HepG2 (cell line): ENCODE measurements around the gene PTGES. TPM values are rescaled to one million over a fixed set of nuclear protein-coding genes. Genes with fewer than 3 reads are reported as not detected.

Source experiments
- ATAC-seq: fragments of 200-7000 bp; cut with Tn5 transposase; 3 replicates; pipeline ENCODE4 v1.9.1; 2020; ENCODE audit warnings: mild to moderate bottlenecking, moderate library complexity
- BruUV-seq: library from RNA; stranded (reverse); fragments of 400-500 nt; replicated peaks from 2 replicates; lab custom pipeline; 2021; lab: Mats Ljungman, UMichigan
- CTCF ChIA-PET: fragments of 300-600 bp; formaldehyde crosslinking; extraction: SDS; loops from one replicate; lab custom pipeline; 2021; ENCODE audit warnings: low total read pairs, inconsistent platforms, low intra/inter-chr PET ratio; lab: Yijun Ruan, JAX
- POLR2A ChIA-PET: fragments of 350-600 bp; sonication (Branson Sonifier 250); formaldehyde crosslinking; loops from one replicate; lab custom pipeline; 2020; ENCODE audit warnings: antibody characterized with exemption, inconsistent platforms; lab: Yijun Ruan, JAX
- DNase-seq: peaks from one replicate; pipeline ENCODE4 v3.0.0-alpha.2; 2015; ENCODE audit warnings: low spot score
- FAIRE-seq: peaks from 3 replicates; lab custom pipeline; 2011; peaks lifted over from hg19 to GRCh38; lab: Jason Lieb, UNC
- H2AFZ ChIP-seq: one replicate; pipeline ENCODE4 v1.6.1; 2011; ENCODE audit warnings: low read length, inconsistent platforms
- H3K27ac ChIP-seq: fragments of 300-600 bp; 3 replicates; pipeline ENCODE4 v1.8.0; 2011; ENCODE audit warnings: mixed run types, mild to moderate bottlenecking, mixed read lengths, low read length, inconsistent platforms; ENCODE audit not compliant: insufficient read depth; ENCODE audit errors: extremely low read length
- H3K27me3 ChIP-seq, 2 experiments: fragments of 200-600 bp in 1 of 2; 2 replicates in 1 of 2; 3 replicates in 1 of 2; pipeline versions ENCODE4 v1.6.0 to v1.8.0; 2011; ENCODE audit warnings: low read length in 2 of 2, mild to moderate bottlenecking in 2 of 2, moderate library complexity in 2 of 2, inconsistent platforms in 1 of 2; ENCODE audit not compliant: insufficient read depth in 2 of 2, control insufficient read depth in 1 of 2
- H3K36me3 ChIP-seq, 2 experiments: fragments of 200-600 bp in 1 of 2; replicated peaks in 1 of 2; 2 replicates in 1 of 2; 3 replicates in 1 of 2; pipeline versions ENCODE4 v1.5.1 to v1.8.0; 2011; ENCODE audit warnings: low read length in 2 of 2, inconsistent platforms in 1 of 2; ENCODE audit not compliant: insufficient read depth in 2 of 2, control insufficient read depth in 1 of 2
- H3K4me1 ChIP-seq: 2 replicates; pipeline ENCODE4 v1.5.1; 2012; ENCODE audit warnings: low read length, inconsistent platforms; ENCODE audit not compliant: insufficient read depth
- H3K4me2 ChIP-seq: 2 replicates; pipeline ENCODE4 v1.6.0; 2011; ENCODE audit warnings: low read depth, low read length, inconsistent platforms
- H3K4me3 ChIP-seq, 3 experiments: fragments of 200-600 bp in 1 of 3; sonication (generic), shearing (Covaris generic) in 1 of 3; replicated peaks in 1 of 3; 2 replicates each; pipeline ENCODE4 v1.5.1; 2011 to 2016; ENCODE audit warnings: low read length in 3 of 3, inconsistent platforms in 2 of 3, low read depth in 2 of 3, mild to moderate bottlenecking in 2 of 3, control low read depth in 1 of 3, mixed read lengths in 1 of 3; ENCODE audit not compliant: insufficient read depth in 1 of 3
- H3K79me2 ChIP-seq: one replicate; pipeline ENCODE4 v1.6.1; 2011; ENCODE audit warnings: low read length, inconsistent platforms; ENCODE audit not compliant: insufficient read depth
- H3K9ac ChIP-seq: 2 replicates; pipeline ENCODE4 v1.6.0; 2011; ENCODE audit warnings: mild to moderate bottlenecking, low read depth, low read length, inconsistent platforms; ENCODE audit not compliant: insufficient read depth
- H3K9me3 ChIP-seq: 2 replicates; pipeline ENCODE4 v1.5.1; 2012; ENCODE audit warnings: mild to moderate bottlenecking, low read length
- H4K20me1 ChIP-seq: 2 replicates; pipeline ENCODE4 v1.6.0; 2011; ENCODE audit warnings: inconsistent platforms, mild to moderate bottlenecking, low read length, moderate library complexity; ENCODE audit not compliant: insufficient read depth
- AGO2 ChIP-seq: fragments of 200-400 bp; formaldehyde crosslinking; optimal IDR thresholded peaks from 2 replicates; pipeline ENCODE3; 2017; ENCODE audit warnings: mild to moderate bottlenecking, low read depth, low read length, moderate library complexity
- HBP1 ChIP-seq: IDR thresholded peaks from 2 replicates; pipeline ENCODE4 v1.6.1; 2016; ENCODE audit warnings: low read depth, control low read depth
- HNRNPK ChIP-seq: fragments of 200-400 bp; formaldehyde crosslinking; IDR thresholded peaks from 2 replicates; pipeline ENCODE4 v1.6.1; 2018; ENCODE audit warnings: low read length, low read depth, moderate library complexity, mild to moderate bottlenecking; ENCODE audit not compliant: poor library complexity, severe bottlenecking
- MAFK ChIP-seq, 2 experiments: IDR thresholded peaks in 1 of 2; conservative IDR thresholded peaks in 1 of 2; 2 replicates each; pipeline ENCODE4 v1.6.1; 2011; ENCODE audit warnings: improper control_type of control experiment in 2 of 2, low read length in 2 of 2
- NCOA1 ChIP-seq: sonication (generic); formaldehyde crosslinking; IDR thresholded peaks from 2 replicates; pipeline ENCODE4 v1.9.0; 2021; ENCODE audit warnings: missing genetic modification reagents
- NFAT5 ChIP-seq: sonication (generic); formaldehyde crosslinking; IDR thresholded peaks from 2 replicates; pipeline ENCODE4 v1.4.0; 2020; ENCODE audit warnings: missing genetic modification reagents
- SIX4 ChIP-seq: sonication (generic); formaldehyde crosslinking; IDR thresholded peaks from 2 replicates; pipeline ENCODE4 v1.4.0; 2020; ENCODE audit warnings: missing genetic modification reagents
- YY1 ChIP-seq: IDR thresholded peaks from 2 replicates; pipeline ENCODE4 v1.6.1; 2011; ENCODE audit warnings: low read length, low read depth, moderate library complexity, mild to moderate bottlenecking; ENCODE audit not compliant: insufficient read depth, insufficient replicate concordance
- ZNF296 ChIP-seq: sonication (generic); formaldehyde crosslinking; conservative IDR thresholded peaks from 2 replicates; pipeline ENCODE4 v1.5.0; 2020; ENCODE audit warnings: mild to moderate bottlenecking, missing genetic modification reagents
- ZNF329 ChIP-seq: sonication (generic); formaldehyde crosslinking; IDR thresholded peaks from 2 replicates; pipeline ENCODE4 v1.9.0; 2021; ENCODE audit warnings: low read depth, mild to moderate bottlenecking, missing genetic modification reagents
- ZNF660 ChIP-seq: sonication (generic); formaldehyde crosslinking; IDR thresholded peaks from 2 replicates; pipeline ENCODE4 v1.5.1; 2020; ENCODE audit warnings: mild to moderate bottlenecking, low read depth, missing genetic modification reagents, borderline replicate concordance
- ZNF704 ChIP-seq: sonication (generic); formaldehyde crosslinking; IDR thresholded peaks from 2 replicates; pipeline ENCODE4 v1.8.1; 2023; ENCODE audit warnings: mild to moderate bottlenecking, inconsistent platforms, moderate library complexity, missing genetic modification reagents, borderline replicate concordance
- ZNF747 ChIP-seq: sonication (generic); formaldehyde crosslinking; IDR thresholded peaks from 2 replicates; pipeline ENCODE4 v1.8.1; 2023; ENCODE audit warnings: missing genetic modification reagents, mild to moderate bottlenecking, borderline replicate concordance
- ZNF775 ChIP-seq: sonication (generic); formaldehyde crosslinking; IDR thresholded peaks from 2 replicates; pipeline ENCODE4 v1.4.0; 2020; ENCODE audit warnings: missing genetic modification reagents, mild to moderate bottlenecking, moderate library complexity, borderline replicate concordance
- ZNF883 ChIP-seq: sonication (generic); formaldehyde crosslinking; IDR thresholded peaks from 2 replicates; pipeline ENCODE4 v1.5.1; 2020; ENCODE audit warnings: mild to moderate bottlenecking, missing genetic modification reagents; ENCODE audit errors: not compliant biosample characterization
- WGBS: methylation state at CpG from one replicate; pipeline ENCODE4 v1.1.6; 2017; ENCODE audit warnings: low lambda C conversion rate; 5-methylcytosine and 5-hydroxymethylcytosine counted together
- in situ Hi-C: cut with HindIII; loops from 2 replicates; pipeline ENCODE4 v1.10.0; 2017; ENCODE audit warnings: low pct_unique_long_range_greater_than_20kb; ENCODE audit not compliant: extremely low pct_ligation_motif_present
- intact Hi-C: fragments of 100-400 bp; cut with micrococcal nuclease; formaldehyde crosslinking; loops from one replicate; pipeline ENCODE4 v1.10.0; 2022; ENCODE audit not compliant: unreplicated experiment
- polyA plus RNA-seq, 8 experiments: library from polyadenylated mRNA; depleted of rRNA in 3 of 8; stranded (reverse) in 7 of 8; unstranded in 1 of 8; fragments of >200 nt; fragmentation: Illumina TruSeq in 4 of 8; extraction: Trizol in 4 of 8; gene quantifications; 2 replicates each; pipeline versions ENCODE4 v1.2.1 to v1.2.3, GENCODE V29; 2011 to 2016; ENCODE audit warnings: low read depth in 4 of 8, missing spikeins in 1 of 8, mixed read lengths in 1 of 8; ENCODE audit not compliant: insufficient read depth in 1 of 8
- total RNA-seq, 5 experiments: library from RNA; depleted of rRNA; stranded (reverse); fragments of >200 nt; fragmentation: Illumina TruSeq; extraction: Trizol; gene quantifications; 2 replicates each; pipeline ENCODE4 v1.2.3, GENCODE V29; 2016; ENCODE audit warnings: low read depth in 1 of 5

Gene PTGES
- total and polyA plus RNA-seq, 2 of the 13 experiments (the other 11 are each of a cell fraction or from before 2014, with no cell fraction given), result 0.07 TPM; not detected in 1

GRCh38 chr9:129692534-129692933 is 60.3 kb downstream of the PTGES start:
- ChIA-PET CTCF (no interaction called here), POLR2A (no interaction called here)
- Histone ChIP-seq H2AFZ (no peak overlapping the region), H3K27ac (no peak overlapping the region), H3K79me2 (no peaks in the 10 kb centered on the region), H3K27me3 (peaks cover 12 to 49% of the 10 kb centered on the region in 2 experiments), H4K20me1 (no peaks in the 10 kb centered on the region), H3K9me3 (no peaks in the 10 kb centered on the region), H3K4me1 (peaks cover 6% of the 10 kb centered on the region), H3K4me2 (no peak overlapping the region), H3K4me3 (no peak overlapping the region), H3K36me3 (no peaks in the 10 kb centered on the region), H3K9ac (no peak overlapping the region)
- TF ChIP-seq AGO2 (no peak), NFAT5 (CRISPR knock-in tag) (no peak), YY1 (no peak), ZNF747 (CRISPR knock-in tag) (no peak), MAFK (conservative IDR thresholded peaks at IDR 0.05 in 1 of 2, IDR thresholded peaks at IDR 0.05 in 1 of 2; ENCODE audit: low read length in 2 of 2) (no peak), ZNF329 (no peak), ZNF296 (CRISPR knock-in tag) (no peak), SIX4 (CRISPR knock-in tag) (no peak), ZNF883 (CRISPR knock-in tag) (no peak), NCOA1 (CRISPR knock-in tag) (no peak), ZNF660 (CRISPR knock-in tag) (no peak), ZNF775 (CRISPR knock-in tag) (no peak), HNRNPK (no peak), ZNF704 (CRISPR knock-in tag) (no peak), HBP1 (no peak)
- in situ Hi-C loops, result no loop called here
- WGBS, result 16% methylated on average over 5 of the region's 5 CpGs
- DNase-seq (no peak), FAIRE-seq (no peak), ATAC-seq (no peak)
- intact Hi-C loops, result no loop called here
- BruUV-seq, result no TSS peak
